Skin epidermis (tissue), 12 donors: ENCODE results near the gene MTRR.

Source experiments
- H3K27ac ChIP-seq, 21 experiments: fragments of 200-600 bp; sonication (generic) in 11 of 21; one replicate each; pipeline ENCODE4 v1.5.0; 2020; ENCODE audit warnings: mild to moderate bottlenecking in 3 of 21, inconsistent platforms in 2 of 21, moderate library complexity in 2 of 21
- H3K4me3 ChIP-seq, 7 experiments: fragments of 200-600 bp; sonication (generic) in 2 of 7; one replicate each; pipeline ENCODE4 v1.5.0; 2020; ENCODE audit warnings: inconsistent platforms in 2 of 7, mild to moderate bottlenecking in 2 of 7, moderate library complexity in 1 of 7

The MTRR gene

DNA sequence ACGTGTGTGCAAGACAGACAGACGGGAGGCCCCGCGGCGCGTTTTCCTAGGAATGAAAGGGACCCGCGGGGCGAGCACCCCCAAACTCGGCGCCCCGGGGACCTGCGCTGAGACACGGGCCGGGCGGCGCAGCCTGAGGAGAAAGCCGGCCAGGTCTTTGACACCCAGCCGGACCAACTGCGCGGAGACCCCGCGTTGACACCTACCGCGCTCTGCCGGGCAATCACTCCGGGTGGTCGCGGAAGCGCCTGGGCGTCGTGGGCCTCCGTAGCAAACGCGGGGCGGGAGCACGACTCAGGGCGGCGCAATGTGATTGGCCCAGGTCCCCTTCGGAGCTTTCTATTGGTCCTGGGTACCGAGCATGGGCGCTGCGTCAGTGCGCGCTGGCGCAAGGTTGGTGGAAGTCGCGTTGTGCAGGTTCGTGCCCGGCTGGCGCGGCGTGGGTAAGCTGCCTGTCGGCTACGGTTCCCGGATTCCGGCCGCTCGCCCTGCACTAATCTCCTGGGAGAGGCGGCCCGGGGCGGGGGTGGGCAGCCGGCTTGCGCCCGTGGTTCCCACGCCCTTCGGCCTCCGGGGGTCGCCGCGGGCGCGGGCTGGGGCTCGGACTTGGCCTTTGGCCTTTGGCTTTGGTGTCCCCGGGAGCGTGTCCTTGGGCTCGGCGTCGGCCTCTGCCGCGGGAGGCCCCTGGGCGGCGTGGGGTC lies at the start of gene MTRR, which contains the start of gene FASTKD3:
Gene MTRR, plus strand, starts transcription at position 376 of the 701 bp plus-strand sequence. CDS start 1,647 bp downstream, outside the sequence.
Gene FASTKD3, minus strand, starts transcription at position 259 of the 701 bp plus-strand sequence. CDS start 948 bp downstream, outside the sequence.
- Histone ChIP-seq H3K4me3 (peak within 1 kb of the TSS; percentile 96 to 100 (median 99)), H3K27ac (peak within 1 kb of the TSS; percentile 55 to 97 (median 91))

DNA sequence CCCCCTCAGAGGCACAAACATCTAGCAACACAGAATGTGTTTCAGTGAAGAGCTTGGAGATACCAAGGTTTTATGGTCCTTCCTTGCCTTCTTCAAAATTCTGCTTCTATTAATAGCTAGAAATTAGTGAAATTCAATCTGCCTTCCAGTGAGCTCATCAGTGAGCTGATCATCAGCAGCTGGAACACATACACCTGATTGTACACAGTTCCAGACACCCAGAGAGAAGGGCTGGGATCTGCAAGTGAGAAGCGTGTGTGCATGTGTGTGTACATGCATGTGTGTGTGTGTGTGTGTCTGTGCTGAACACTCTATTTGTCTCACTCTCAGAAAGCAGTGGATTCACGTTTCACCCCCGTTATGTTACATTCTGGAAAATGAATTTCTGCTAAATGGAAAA lies 46.5 kb upstream of the MTRR start:
- Histone ChIP-seq H3K4me3 (no peak overlapping the region), H3K27ac (no peak overlapping the region)

- H3K27ac ChIP-seq, result no peak overlapping the region
Observed at GRCh38 chr5:7823594-7823993, 45.4 kb upstream of the MTRR start.

GRCh38 chr5:7824995-7825394 lies 44.0 kb upstream of the MTRR start:
- Histone ChIP-seq H3K27ac (no peak overlapping the region), H3K4me3 (no peak overlapping the region)

More at GRCh38 chr5:7823594-7823993, 45.4 kb upstream of the MTRR start:
- H3K4me3 ChIP-seq, result no peak overlapping the region

- Histone ChIP-seq H3K27ac (no peak overlapping the region), H3K4me3 (no peak overlapping the region)
Observed at GRCh38 chr5:7825630-7826029, 43.3 kb upstream of the MTRR start.

GRCh38 chr5:7827610-7828009 lies 41.3 kb upstream of the MTRR start:
- H3K27ac ChIP-seq, result no peak overlapping the region
- H3K4me3 ChIP-seq, result no peak overlapping the region

GRCh38 chr5:7828269-7828668 lies 40.7 kb upstream of the MTRR start:
- H3K4me3 ChIP-seq, result no peak overlapping the region
- H3K27ac ChIP-seq, result no peak overlapping the region

DNA sequence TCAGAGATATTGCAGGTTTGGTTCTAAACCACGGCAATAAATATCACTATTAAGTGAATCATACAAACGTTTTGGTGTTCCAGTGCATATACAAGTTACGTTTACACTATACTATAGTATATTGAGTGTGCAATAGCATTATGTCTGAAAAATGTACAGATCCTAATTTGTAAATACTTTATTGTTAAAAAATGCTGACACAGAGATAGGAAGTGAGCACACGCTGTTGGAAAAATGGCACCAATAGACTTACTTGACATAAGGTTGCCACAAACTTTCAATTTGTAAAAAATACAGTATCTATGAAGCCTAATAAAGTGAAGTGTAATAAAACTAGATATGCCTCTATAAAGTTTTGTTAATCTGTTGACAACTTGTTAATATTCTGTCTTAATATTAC lies 34.0 kb upstream of the MTRR start:
- H3K27ac ChIP-seq, result no peak overlapping the region

GRCh38 chr5:7837403-7837802 lies 31.5 kb upstream of the MTRR start:
- H3K27ac ChIP-seq, result no peak overlapping the region
- no peak overlapping the region for H3K4me3 ChIP-seq

More for the DNA sequence above, 34.0 kb upstream of the MTRR start:
- no peak overlapping the region for H3K4me3 ChIP-seq

DNA sequence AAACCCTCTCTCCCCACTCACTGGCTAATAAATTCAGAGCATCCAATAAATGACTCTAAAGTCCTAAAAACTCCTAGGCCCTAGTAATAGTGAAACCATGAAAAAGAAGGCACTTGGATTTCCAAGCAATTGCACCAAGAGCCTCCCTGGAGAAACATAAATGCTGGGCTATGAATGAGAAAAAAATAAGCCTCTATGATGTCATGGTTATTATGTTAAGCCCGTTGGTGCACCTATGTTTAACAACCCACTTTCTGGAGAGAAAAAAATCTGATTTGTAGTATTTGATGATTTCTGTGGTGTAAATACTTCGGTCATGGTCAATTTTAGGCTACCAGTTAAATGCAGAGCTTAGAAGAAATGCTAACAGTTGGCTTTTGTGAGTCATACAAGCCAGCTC lies 26.4 kb upstream of the MTRR start:
- H3K4me3 ChIP-seq, result no peak overlapping the region
- H3K27ac ChIP-seq, result no peak overlapping the region

DNA sequence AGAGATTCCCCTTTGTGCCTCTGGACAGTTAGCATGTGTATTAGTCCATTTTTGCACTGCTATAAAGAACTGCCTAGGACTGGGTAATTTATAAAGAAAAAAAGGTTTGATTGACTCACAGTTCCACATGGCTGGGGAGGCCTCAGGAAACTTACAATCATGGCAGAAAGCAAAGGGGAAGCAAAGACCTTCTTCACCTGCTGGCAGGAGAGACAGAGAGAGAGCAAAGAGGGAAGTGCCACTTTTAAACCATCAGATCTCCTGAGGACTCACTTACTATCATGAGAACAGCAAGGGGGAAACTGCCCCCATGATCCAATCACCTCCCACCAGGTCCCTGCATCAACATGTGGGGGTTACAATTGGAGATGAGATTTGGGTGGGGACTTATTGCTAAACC lies 24.0 kb upstream of the MTRR start:
- no peak overlapping the region for H3K4me3 ChIP-seq
- no peak overlapping the region for H3K27ac ChIP-seq

GRCh38 chr5:7845557-7845956 lies 23.4 kb upstream of the MTRR start:
- H3K4me3 ChIP-seq, result no peak overlapping the region
- H3K27ac ChIP-seq, result no peak overlapping the region

GRCh38 chr5:7846327-7846726 lies 22.6 kb upstream of the MTRR start:
- H3K4me3 ChIP-seq, result no peak overlapping the region

DNA sequence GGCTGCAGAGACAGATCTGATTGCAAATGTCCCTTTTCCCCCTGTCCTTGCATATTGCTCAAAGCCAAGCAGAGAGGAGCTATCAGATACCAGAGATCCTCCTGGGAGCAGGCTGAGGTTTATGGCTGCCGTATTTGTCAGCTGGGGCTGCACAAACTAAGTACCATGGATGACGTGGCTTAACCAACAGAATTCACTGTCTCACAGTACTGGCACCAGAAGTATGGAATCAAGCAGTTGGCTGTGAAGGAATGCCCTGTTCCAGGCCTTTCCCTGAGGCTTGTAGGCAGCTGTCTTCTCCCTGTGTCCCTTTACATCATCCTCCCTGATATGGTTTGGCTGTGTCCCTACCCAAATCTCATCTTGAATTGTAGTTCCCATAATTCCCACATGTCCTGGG lies 20.7 kb upstream of the MTRR start:
- Histone ChIP-seq H3K27ac (no peak overlapping the region), H3K4me3 (no peak overlapping the region)

More at GRCh38 chr5:7846327-7846726, 22.6 kb upstream of the MTRR start:
- H3K27ac ChIP-seq, result no peak overlapping the region

DNA sequence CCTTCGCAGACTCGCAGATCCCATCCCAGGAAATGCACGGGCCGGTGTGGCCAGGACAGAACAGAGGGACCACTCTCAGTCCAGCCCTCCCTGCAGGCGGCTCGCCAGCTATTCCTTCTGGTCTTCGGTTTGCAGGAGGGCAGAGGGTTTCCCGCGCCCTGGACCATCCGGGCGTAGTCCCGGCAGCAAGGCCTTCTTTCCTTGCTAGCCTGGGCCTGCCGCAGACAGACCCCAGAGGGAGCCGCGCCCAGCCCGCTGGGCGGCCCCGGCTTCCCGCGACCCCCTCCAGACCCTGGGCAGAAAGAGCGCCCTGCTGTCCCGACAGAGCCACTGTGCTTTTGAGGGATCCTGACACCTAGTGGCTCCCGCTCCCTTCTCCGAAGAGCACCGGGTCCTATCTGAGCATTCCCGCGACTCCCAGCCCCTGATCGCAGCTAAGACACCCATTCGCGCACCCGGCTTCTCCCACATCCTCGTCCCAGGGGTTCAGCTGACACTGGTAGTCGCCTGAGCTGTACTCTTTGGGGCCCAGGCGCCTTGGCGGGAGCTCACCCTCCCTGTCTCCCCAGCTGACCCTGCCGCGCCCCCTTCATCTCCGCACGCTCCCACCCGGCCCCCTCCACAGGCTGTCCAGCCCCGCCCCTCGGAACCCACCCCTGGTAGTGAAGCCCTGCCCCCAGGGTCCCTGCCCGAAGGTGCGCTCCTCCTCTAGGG lies 19.1 kb upstream of the MTRR start:
- H3K27ac ChIP-seq, result peak overlapping the region in 2 of 21 experiments; percentile 44 to 52
- H3K4me3 ChIP-seq, result peak overlapping the region; percentile 15 to 52 (median 42)

DNA sequence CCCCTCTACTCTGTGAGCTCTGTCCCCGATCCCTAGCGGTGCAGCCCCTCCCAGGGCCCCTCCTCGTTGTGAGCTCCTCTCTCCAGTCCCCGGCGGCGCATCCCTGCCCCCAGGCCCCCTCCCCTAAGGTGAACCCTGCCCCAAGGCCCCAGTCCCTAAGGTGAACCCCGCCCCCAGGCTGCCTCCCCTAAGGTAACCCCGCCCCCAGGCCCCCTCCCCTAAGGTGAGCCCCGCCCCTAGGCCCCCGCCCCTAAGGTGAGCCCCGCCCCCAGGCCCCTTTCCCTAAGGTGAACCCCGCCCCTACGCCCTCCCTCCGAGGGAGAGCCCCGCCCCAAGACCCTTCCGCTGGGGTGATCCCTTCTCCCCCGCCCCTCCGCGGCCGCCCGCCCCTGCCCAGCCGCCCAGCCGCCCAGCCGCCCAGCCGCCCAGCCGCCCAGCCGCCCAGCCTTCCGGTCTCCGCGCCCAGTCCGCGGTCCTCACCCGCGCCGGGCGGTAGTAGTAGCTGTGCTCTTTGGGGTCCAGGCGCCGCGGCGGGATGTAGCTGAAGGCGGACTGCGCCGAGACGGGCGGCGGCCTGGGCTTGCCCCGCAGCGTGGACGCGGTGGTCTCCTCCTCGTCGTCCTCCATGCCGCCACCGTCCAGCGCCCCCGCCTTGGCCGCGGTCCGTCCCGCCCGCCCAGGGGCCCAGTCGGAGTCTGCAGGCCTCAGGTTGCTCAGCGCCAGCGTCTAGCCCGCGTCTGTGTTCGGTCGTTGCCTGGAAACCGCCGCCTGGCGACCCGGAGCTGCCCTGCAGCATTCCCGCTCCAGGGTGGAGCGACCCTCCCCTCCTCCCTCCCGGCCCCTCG lies 18.3 kb upstream of the MTRR start, which contains the start of gene CFAP90:
Gene CFAP90, minus strand, starts transcription at position 739 of the 845 bp plus-strand sequence. Its CDS starts 112 bp downstream, at position 627.
- Histone ChIP-seq H3K4me3 (peak within 1 kb of the TSS; percentile 19 to 52 (median 42)), H3K27ac (peak within 1 kb of the TSS in 4 of 21 experiments; percentile 44 to 58 (median 53))

DNA sequence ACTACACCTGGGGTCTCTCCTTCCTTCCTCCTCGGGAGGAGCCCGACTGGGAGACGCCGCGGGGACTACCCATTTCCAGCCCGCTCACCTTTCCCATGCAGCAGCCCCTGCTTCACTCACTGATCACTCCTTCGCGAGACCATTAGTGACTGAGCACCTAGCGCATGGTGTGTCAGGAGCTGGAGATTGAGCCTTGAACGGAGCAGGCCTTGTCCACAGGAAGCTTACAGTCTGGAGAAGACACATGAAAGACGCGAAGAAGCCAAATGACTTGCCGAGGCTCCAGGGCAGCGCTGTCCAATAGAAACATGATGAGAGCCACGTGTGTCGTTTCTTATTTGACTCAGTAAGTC lies 17.7 kb upstream of the MTRR start:
- Histone ChIP-seq H3K4me3 (peak overlapping the region in 4 of 7 experiments; percentile 42 to 52 (median 46)), H3K27ac (peak overlapping the region in 2 of 21 experiments; percentile 54 to 58)

GRCh38 chr5:7851617-7852289 lies 17.2 kb upstream of the MTRR start:
- H3K27ac ChIP-seq, result no peak overlapping the region
- H3K4me3 ChIP-seq, result no peak overlapping the region

DNA sequence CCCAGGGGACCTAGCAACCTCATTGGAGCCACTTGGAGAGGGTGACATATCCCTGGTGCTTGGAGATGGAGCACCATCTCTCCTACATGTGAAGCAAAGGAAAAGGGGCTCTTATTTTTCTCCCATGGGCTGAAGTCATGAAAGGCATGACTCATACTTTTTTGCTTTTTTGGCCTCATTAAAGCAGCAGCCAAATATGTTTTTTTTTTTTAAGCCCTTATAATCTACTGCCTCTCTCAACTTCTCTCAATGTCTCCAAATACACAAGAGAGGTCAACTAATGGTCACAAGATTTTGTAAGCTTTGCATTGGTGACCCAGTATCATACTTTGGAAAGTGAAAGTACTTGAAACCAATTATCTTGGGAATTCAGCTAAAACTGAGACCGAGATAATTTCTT lies 16.4 kb upstream of the MTRR start:
- no peak overlapping the region for H3K27ac ChIP-seq

More for the DNA sequence above, 16.4 kb upstream of the MTRR start:
- H3K4me3 ChIP-seq, result no peak overlapping the region
